ENCODE measurements around the gene SLC43A2.
A peak's percentile ranks its signal among the peaks of the same experiment; 100 is the strongest.

Gene SLC43A2

GRCh38 chr17:1560858-1561355, 67.7 kb downstream of the SLC43A2 start:
- no peak for DNase-seq

- no peak for DNase-seq
Measured at GRCh38 chr17:1560101-1560857, 68.4 kb downstream of the SLC43A2 start.

- DNase-seq: peak; percentile 48
Measured at GRCh38 chr17:1559047-1560043, 69.3 kb downstream of the SLC43A2 start.

GRCh38 chr17:1558401-1558800, 70.2 kb downstream of the SLC43A2 start:
- DNase-seq: no peak

- DNase-seq: no peak
Measured at GRCh38 chr17:1557355-1558095, 71.1 kb downstream of the SLC43A2 start.

- no peak for DNase-seq
Measured at GRCh38 chr17:1555651-1556471, 72.8 kb downstream of the SLC43A2 start.

GRCh38 chr17:1554751-1555540, 73.7 kb downstream of the SLC43A2 start:
- no peak for DNase-seq

GRCh38 chr17:1553354-1554266, 75.0 kb downstream of the SLC43A2 start:
- DNase-seq: no peak

- no peak for DNase-seq
Measured at GRCh38 chr17:1552932-1553331, 75.7 kb downstream of the SLC43A2 start.

- no peak for DNase-seq
Measured at GRCh38 chr17:1551741-1552140, 76.9 kb downstream of the SLC43A2 start.

- no peak for DNase-seq
Measured at GRCh38 chr17:1548032-1548431, 80.6 kb downstream of the SLC43A2 start.

- DNase-seq: no peak
Measured at GRCh38 chr17:1546292-1546922, 82.2 kb downstream of the SLC43A2 start.

- no peak for DNase-seq
Measured at GRCh38 chr17:1545618-1546017, 83.0 kb downstream of the SLC43A2 start.

- no peak for DNase-seq
Measured at GRCh38 chr17:1542316-1542715, 86.3 kb downstream of the SLC43A2 start.

GRCh38 chr17:1541367-1541904, 87.2 kb downstream of the SLC43A2 start:
- no peak for DNase-seq

GRCh38 chr17:1539811-1540210, 88.8 kb downstream of the SLC43A2 start:
- DNase-seq: no peak

GRCh38 chr17:1535737-1536136, 92.9 kb downstream of the SLC43A2 start:
- no peak for DNase-seq

GRCh38 chr17:1533661-1534325, 94.8 kb downstream of the SLC43A2 start:
- no peak for DNase-seq

All from retina (tissue), 1 donor.